ENCODE measurements around the gene ZBTB12. TPM values are rescaled to one million over a fixed set of nuclear protein-coding genes. Genes with fewer than 3 reads are reported as not detected.

The ZBTB12 gene
- total and polyA plus RNA-seq, 2 of the 13 experiments (the other 11 are each of a cell fraction or from before 2014, with no cell fraction given) = 4.8 to 6.0 TPM

- TF ChIP-seq TFAP4 (IDR thresholded peaks at IDR 0.05; ENCODE audit: borderline replicate concordance, low read depth) (peak; percentile 99), ETV5 (CRISPR knock-in tag; IDR thresholded peaks at IDR 0.05; ENCODE audit: borderline replicate concordance) (peak; percentile 55; the same call in 1 of the 2 replicates), ZNF704 (CRISPR knock-in tag; IDR thresholded peaks at IDR 0.05; ENCODE audit: borderline replicate concordance) (peak; percentile 66), CHD4 (IDR thresholded peaks at IDR 0.05; ENCODE audit: borderline replicate concordance, low read length) (no peak), ZSCAN22 (CRISPR knock-in tag; IDR thresholded peaks at IDR 0.05) (no peak), KLF6 (CRISPR knock-in tag; IDR thresholded peaks at IDR 0.05) (peak; percentile 98), PBX2 (CRISPR knock-in tag; IDR thresholded peaks at IDR 0.05) (no peak; the same call in none of the 2 replicates), REXO4 (CRISPR knock-in tag; IDR thresholded peaks at IDR 0.05; ENCODE audit: borderline replicate concordance) (peak; percentile 62; the same call in 1 of the 2 replicates), RNF219 (CRISPR knock-in tag; IDR thresholded peaks at IDR 0.05) (no peak)
- TF ChIP-seq, protein P1, sequence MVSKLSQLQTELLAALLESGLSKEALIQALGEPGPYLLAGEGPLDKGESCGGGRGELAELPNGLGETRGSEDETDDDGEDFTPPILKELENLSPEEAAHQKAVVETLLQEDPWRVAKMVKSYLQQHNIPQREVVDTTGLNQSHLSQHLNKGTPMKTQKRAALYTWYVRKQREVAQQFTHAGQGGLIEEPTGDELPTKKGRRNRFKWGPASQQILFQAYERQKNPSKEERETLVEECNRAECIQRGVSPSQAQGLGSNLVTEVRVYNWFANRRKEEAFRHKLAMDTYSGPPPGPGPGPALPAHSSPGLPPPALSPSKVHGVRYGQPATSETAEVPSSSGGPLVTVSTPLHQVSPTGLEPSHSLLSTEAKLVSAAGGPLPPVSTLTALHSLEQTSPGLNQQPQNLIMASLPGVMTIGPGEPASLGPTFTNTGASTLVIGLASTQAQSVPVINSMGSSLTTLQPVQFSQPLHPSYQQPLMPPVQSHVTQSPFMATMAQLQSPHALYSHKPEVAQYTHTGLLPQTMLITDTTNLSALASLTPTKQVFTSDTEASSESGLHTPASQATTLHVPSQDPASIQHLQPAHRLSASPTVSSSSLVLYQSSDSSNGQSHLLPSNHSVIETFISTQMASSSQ (IDR thresholded peaks at IDR 0.05; ENCODE audit: low read depth) = no peak
- TF ChIP-seq, protein P1 (CRISPR knock-in tag; IDR thresholded peaks at IDR 0.05; ENCODE audit: borderline replicate concordance) = peak; percentile 56; the same call in 1 of the 2 replicates
- TF ChIP-seq, protein P2, sequence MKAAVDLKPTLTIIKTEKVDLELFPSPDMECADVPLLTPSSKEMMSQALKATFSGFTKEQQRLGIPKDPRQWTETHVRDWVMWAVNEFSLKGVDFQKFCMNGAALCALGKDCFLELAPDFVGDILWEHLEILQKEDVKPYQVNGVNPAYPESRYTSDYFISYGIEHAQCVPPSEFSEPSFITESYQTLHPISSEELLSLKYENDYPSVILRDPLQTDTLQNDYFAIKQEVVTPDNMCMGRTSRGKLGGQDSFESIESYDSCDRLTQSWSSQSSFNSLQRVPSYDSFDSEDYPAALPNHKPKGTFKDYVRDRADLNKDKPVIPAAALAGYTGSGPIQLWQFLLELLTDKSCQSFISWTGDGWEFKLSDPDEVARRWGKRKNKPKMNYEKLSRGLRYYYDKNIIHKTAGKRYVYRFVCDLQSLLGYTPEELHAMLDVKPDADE (CRISPR knock-in tag; IDR thresholded peaks at IDR 0.05) = no peak
- TF ChIP-seq, protein P3, sequence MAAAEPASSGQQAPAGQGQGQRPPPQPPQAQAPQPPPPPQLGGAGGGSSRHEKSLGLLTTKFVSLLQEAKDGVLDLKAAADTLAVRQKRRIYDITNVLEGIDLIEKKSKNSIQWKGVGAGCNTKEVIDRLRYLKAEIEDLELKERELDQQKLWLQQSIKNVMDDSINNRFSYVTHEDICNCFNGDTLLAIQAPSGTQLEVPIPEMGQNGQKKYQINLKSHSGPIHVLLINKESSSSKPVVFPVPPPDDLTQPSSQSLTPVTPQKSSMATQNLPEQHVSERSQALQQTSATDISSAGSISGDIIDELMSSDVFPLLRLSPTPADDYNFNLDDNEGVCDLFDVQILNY (CRISPR knock-in tag; conservative IDR thresholded peaks at IDR 0.05) = peak; percentile 79; the same call in 1 of the 2 replicates
- TF ChIP-seq, protein P4, sequence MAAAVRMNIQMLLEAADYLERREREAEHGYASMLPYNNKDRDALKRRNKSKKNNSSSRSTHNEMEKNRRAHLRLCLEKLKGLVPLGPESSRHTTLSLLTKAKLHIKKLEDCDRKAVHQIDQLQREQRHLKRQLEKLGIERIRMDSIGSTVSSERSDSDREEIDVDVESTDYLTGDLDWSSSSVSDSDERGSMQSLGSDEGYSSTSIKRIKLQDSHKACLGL (CRISPR knock-in tag; IDR thresholded peaks at IDR 0.05) = peak; percentile 84
Observed at GRCh38 chr6:31862344-31863235, 39.3 kb downstream of the ZBTB12 start, which contains the start of gene NEU1 (continued).

Data from HepG2 (cell line).